ENCODE data around the gene KBTBD4. TPM values are rescaled to one million over a fixed set of nuclear protein-coding genes. Genes with fewer than 3 reads are reported as not detected.

Gene KBTBD4
- total RNA-seq, 1 experiment from 2014 or later, result 12.3 TPM

Other genes with a start within 250 kb of the KBTBD4 start
- gene MYBPC3, start 226.3 kb downstream of the KBTBD4 start, total RNA-seq (2021), result 0.07 TPM in 2 of 3 replicates, not detected in the other
- 0.21 to 0.59 TPM (median 0.39 TPM) in 3 replicates for gene SPI1, start 200.4 kb downstream of the KBTBD4 start, total RNA-seq (2021)
- 32.8 to 38.2 TPM (median 35.1 TPM) in 3 replicates for gene SLC39A13, start 170.4 kb downstream of the KBTBD4 start, total RNA-seq (2021)
- gene PSMC3, start 152.5 kb downstream of the KBTBD4 start, total RNA-seq (2021), result 141 to 162 TPM (median 143 TPM) in 3 replicates
- gene RAPSN, start 129.8 kb downstream of the KBTBD4 start, total RNA-seq (2021), result 0.32 to 0.66 TPM (median 0.34 TPM) in 3 replicates
- gene CELF1, start 25.8 kb downstream of the KBTBD4 start, total RNA-seq (2021), result 160 to 177 TPM (median 169 TPM) in 3 replicates
- gene PTPMT1, start 13.4 kb downstream of the KBTBD4 start, total RNA-seq (2021), result 49.5 to 69.4 TPM (median 65.4 TPM) in 3 replicates
- 111 to 140 TPM (median 125 TPM) in 3 replicates for gene NDUFS3, start 104 bp upstream of the KBTBD4 start, total RNA-seq (2021)
- gene FAM180B, start 7.7 kb upstream of the KBTBD4 start, total RNA-seq (2021), result 0.16 to 0.28 TPM in 2 of 3 replicates, not detected in the other
- gene C1QTNF4, start 15.4 kb upstream of the KBTBD4 start, total RNA-seq (2021), result 9.5 to 10.7 TPM (median 9.5 TPM) in 3 replicates
- gene MTCH2, start 63.6 kb upstream of the KBTBD4 start, total RNA-seq (2021), result 141 to 160 TPM (median 141 TPM) in 3 replicates
- 3.7 to 4.2 TPM (median 4.1 TPM) in 3 replicates for gene AGBL2, start 136.4 kb upstream of the KBTBD4 start, total RNA-seq (2021)
- 83.0 to 106 TPM (median 91.9 TPM) in 3 replicates for gene FNBP4, start 188.4 kb upstream of the KBTBD4 start, total RNA-seq (2021)

All from WTC11 (cell line).